ENCODE results near the gene SCN4B. TPM values are rescaled to one million over a fixed set of nuclear protein-coding genes. Genes with fewer than 3 reads are reported as not detected.

Gene SCN4B
- total and polyA plus RNA-seq, 2 of the 8 experiments (the other 6 are each of a cell fraction or from before 2014, with no cell fraction given): 2.8 to 4.9 TPM

GRCh38 chr11:118095493-118095892, 57.1 kb downstream of the SCN4B start:
- H3K9ac ChIP-seq (replicated peaks in 1 of 4; ENCODE audit: extremely low read depth in 1 of 4, low read depth in 3 of 4, low read length in 3 of 4): no peak overlapping the region
- no peak overlapping the region for H4K8ac ChIP-seq (ENCODE audit: extremely low read depth, insufficient read depth, low read length)
- H4K91ac ChIP-seq (replicated peaks; ENCODE audit: insufficient read length, low read length): no peak overlapping the region
- H4K5ac ChIP-seq (ENCODE audit: insufficient read length, low read depth, low read length): no peak overlapping the region
- no peak overlapping the region for H3K18ac ChIP-seq (ENCODE audit: extremely low read depth, low read length)
- no peaks in the 10 kb centered on the region for H3K9me3 ChIP-seq (ENCODE audit: insufficient read depth in 2 of 2, low read depth in 1 of 2, low read length in 1 of 2)
- H3K14ac ChIP-seq (ENCODE audit: insufficient read length): no peak overlapping the region
- ChIA-PET POLR2A (ENCODE audit: partially characterized antibody) (no interaction called here), CTCF (ENCODE audit: partially characterized antibody) (interaction anchor here (1.1 to 1.3 kb wide), 3 partner anchors 8 to 24 kb away, joined by 3 to 5 read pairs (median 3); partner anchors contain the start of gene SMIM35)
- WGBS, 2 experiments (ENCODE audit: extremely low coverage in 1 of 2, insufficient coverage in 1 of 2, insufficient read length in 1 of 2, insufficient replicate concordance in 2 of 2, low coverage in 1 of 2, low lambda C conversion rate in 2 of 2, missing lambda C conversion rate in 1 of 2): 87% methylated on average over 4 of the region's 4 CpGs; no CpG with 5 or more reads in 1 of the 2 experiments
- H3K27me3 ChIP-seq (replicated peaks in 1 of 4; ENCODE audit: control insufficient read depth in 3 of 4, extremely low read depth in 1 of 4, insufficient read depth in 3 of 4, low read length in 3 of 4): no peaks in the 10 kb centered on the region; a peak in 1 of 7 replicates
- H3K23ac ChIP-seq (ENCODE audit: insufficient read length): no peak overlapping the region
- H2BK15ac ChIP-seq (ENCODE audit: low read length): peak overlapping the region; percentile 75; the same call in 1 of the 2 replicates
- no peak overlapping the region for H2AK5ac ChIP-seq (ENCODE audit: low read depth, low read length)
- H2BK12ac ChIP-seq (ENCODE audit: low read depth, low read length): no peak overlapping the region
- DNase-seq (ENCODE audit: low read depth in 1 of 2, low spot score in 2 of 2) (no peak), FAIRE-seq (no peak)
- no peaks in the 10 kb centered on the region for H3K36me3 ChIP-seq (ENCODE audit: control insufficient read depth in 2 of 4, insufficient read depth in 4 of 4, low read length in 3 of 4)
- no peak overlapping the region for H3K4me2 ChIP-seq (ENCODE audit: insufficient read depth in 1 of 2, low read depth in 2 of 2, low read length in 2 of 2)
- H3K23me2 ChIP-seq (ENCODE audit: low read depth, low read length): peaks cover 2% of the 10 kb centered on the region; the same call in 1 of the 2 replicates
- H3K27ac ChIP-seq (ENCODE audit: low read depth, low read length): no peak overlapping the region
- no peak overlapping the region for H2BK120ac ChIP-seq (replicated peaks; ENCODE audit: low read depth, low read length)
- H2BK20ac ChIP-seq (ENCODE audit: low read length): no peak overlapping the region
- H3K79me2 ChIP-seq (ENCODE audit: control insufficient read depth in 1 of 2, insufficient read depth in 2 of 2, low read length in 2 of 2): no peaks in the 10 kb centered on the region
- no peaks in the 10 kb centered on the region for H3K79me1 ChIP-seq (ENCODE audit: low read depth, low read length)
- H3K4ac ChIP-seq (replicated peaks; ENCODE audit: insufficient read length, low read depth, low read length): no peak overlapping the region
- H2BK5ac ChIP-seq (ENCODE audit: low read depth, low read length): no peak overlapping the region
- H2AFZ ChIP-seq (ENCODE audit: low read length): no peak overlapping the region
- peaks cover 0 to 13% (median 7%) of the 10 kb centered on the region in 4 experiments; a peak in 6 of 7 replicates for H3K4me1 ChIP-seq (replicated peaks in 1 of 4; ENCODE audit: control insufficient read depth in 3 of 4, insufficient read depth in 4 of 4, low read length in 3 of 4)
- no peak overlapping the region for H3K56ac ChIP-seq (replicated peaks; ENCODE audit: insufficient read length, low read depth, low read length)
- TF ChIP-seq JUND (IDR thresholded peaks at IDR 0.05; ENCODE audit: low read length) (no peak), SP4 (IDR thresholded peaks at IDR 0.05; ENCODE audit: low read length) (no peak), SAP30 (IDR thresholded peaks at IDR 0.05; ENCODE audit: insufficient read depth, insufficient replicate concordance, low read length) (no peak), CEBPB (IDR thresholded peaks at IDR 0.05; ENCODE audit: low read depth, low read length) (no peak), BCL11A (IDR thresholded peaks at IDR 0.05; ENCODE audit: low read depth in 2 of 2, low read length in 2 of 2) (no peak), ATF2 (IDR thresholded peaks at IDR 0.05; ENCODE audit: low read length) (no peak), HDAC2 (IDR thresholded peaks at IDR 0.05; ENCODE audit: borderline replicate concordance in 1 of 2, low read depth in 2 of 2, low read length in 2 of 2) (no peak), SP1 (IDR thresholded peaks at IDR 0.05; ENCODE audit: low read depth, low read length) (no peak), CHD1 (IDR thresholded peaks at IDR 0.05; ENCODE audit: low read depth, low read length) (no peak), GTF2F1 (IDR thresholded peaks at IDR 0.05; ENCODE audit: borderline replicate concordance, low read depth, low read length) (no peak), SIX5 (IDR thresholded peaks at IDR 0.05; ENCODE audit: low read depth, low read length) (no peak)
- TF ChIP-seq, protein P1, sequence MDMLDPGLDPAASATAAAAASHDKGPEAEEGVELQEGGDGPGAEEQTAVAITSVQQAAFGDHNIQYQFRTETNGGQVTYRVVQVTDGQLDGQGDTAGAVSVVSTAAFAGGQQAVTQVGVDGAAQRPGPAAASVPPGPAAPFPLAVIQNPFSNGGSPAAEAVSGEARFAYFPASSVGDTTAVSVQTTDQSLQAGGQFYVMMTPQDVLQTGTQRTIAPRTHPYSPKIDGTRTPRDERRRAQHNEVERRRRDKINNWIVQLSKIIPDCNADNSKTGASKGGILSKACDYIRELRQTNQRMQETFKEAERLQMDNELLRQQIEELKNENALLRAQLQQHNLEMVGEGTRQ (IDR thresholded peaks at IDR 0.05; ENCODE audit: low read length): no peak
- H3K4me3 ChIP-seq (ENCODE audit: extremely low read depth in 1 of 4, insufficient read depth in 2 of 4, low read depth in 3 of 4, low read length in 4 of 4): no peak overlapping the region
- H4K20me1 ChIP-seq (replicated peaks in 1 of 2; ENCODE audit: control insufficient read depth in 1 of 2, insufficient read depth in 2 of 2, low read length in 2 of 2): no peaks in the 10 kb centered on the region

Measured in H1 (cell line).